Measurements from ENCODE around the gene PHACTR4.

The PHACTR4 gene

DNA sequence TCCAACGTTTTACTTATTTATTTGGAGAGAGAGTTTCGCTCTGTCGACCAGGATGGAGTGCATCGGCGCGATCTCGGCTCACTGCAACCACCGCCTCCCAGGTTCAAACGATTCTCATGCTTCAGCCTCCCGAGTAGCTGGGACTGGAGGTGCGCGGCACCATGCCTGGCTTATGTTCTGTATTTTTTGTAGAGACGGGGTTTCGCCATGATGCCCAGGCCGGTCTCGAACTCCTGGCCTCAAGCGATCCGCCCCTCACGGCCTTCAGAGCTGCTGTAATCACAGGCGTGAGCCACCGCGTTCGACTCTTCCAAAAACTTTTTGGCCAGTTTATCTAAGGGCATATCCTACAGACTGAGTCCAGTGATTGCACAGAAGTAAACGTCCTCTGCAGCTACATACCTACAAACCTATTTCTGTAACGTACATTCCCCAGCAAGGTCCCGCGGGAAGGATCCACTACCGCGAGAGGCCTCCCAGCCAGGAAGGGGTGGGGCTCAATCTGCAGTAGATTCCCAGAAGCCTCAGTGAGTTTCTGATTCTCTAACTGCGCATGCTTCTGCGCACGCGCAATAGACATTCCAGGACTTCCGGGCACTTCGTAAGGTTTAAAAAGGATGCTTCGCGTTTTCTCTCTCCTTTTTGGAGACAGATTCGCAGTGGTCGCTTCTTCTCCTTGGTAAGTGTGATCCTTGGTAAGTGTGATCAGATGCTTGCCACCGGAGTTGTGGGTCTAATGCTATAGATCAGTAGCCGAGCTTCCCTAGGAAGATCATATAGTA lies 136.1 kb downstream of the PHACTR4 start, which contains the start of gene RCC1 (continued):
- TF ChIP-seq PRDM4 (tag by site-specific recombination; IDR thresholded peaks at IDR 0.05) (no peak), SCRT1 (tag by site-specific recombination; IDR thresholded peaks at IDR 0.05; ENCODE audit: borderline replicate concordance) (no peak), ZNF777 (tag by site-specific recombination; IDR thresholded peaks at IDR 0.05; ENCODE audit: borderline replicate concordance) (no peak), ZBTB11 (tag by site-specific recombination; conservative IDR thresholded peaks at IDR 0.05; ENCODE audit: low read depth) (no peak; the same call in 1 of the 2 replicates), ZNF830 (tag by site-specific recombination; IDR thresholded peaks at IDR 0.05; ENCODE audit: low read depth) (no peak), ZNF747 (tag by site-specific recombination; IDR thresholded peaks at IDR 0.05) (no peak), ZNF660 (tag by site-specific recombination; IDR thresholded peaks at IDR 0.05) (peak; percentile 89; the same call in 1 of the 2 replicates), ZFP37 (tag by site-specific recombination; IDR thresholded peaks at IDR 0.05) (peak; percentile 79), ZNF426 (tag by site-specific recombination; IDR thresholded peaks at IDR 0.05) (no peak), ZNF677 (tag by site-specific recombination; IDR thresholded peaks at IDR 0.05) (no peak), ZBTB17 (tag by site-specific recombination; IDR thresholded peaks at IDR 0.05) (peak; percentile 85), ZNF37A (tag by site-specific recombination; IDR thresholded peaks at IDR 0.05) (no peak), ZSCAN18 (tag by site-specific recombination; IDR thresholded peaks at IDR 0.05) (no peak), ZNF555 (tag by site-specific recombination; conservative IDR thresholded peaks at IDR 0.05) (no peak), ZNF670 (tag by site-specific recombination; IDR thresholded peaks at IDR 0.05; ENCODE audit: low read depth) (no peak), ZNF792 (tag by site-specific recombination; IDR thresholded peaks at IDR 0.05) (0 out of 2 replicates have a peak, but pooled peaks have one; percentile 39), ZSCAN23 (tag by site-specific recombination; IDR thresholded peaks at IDR 0.05) (0 out of 2 replicates have a peak, but pooled peaks have one; percentile 24), HOXD13 (CRISPR knock-in tag; IDR thresholded peaks at IDR 0.05; ENCODE audit: borderline replicate concordance) (no peak), SETDB1 (IDR thresholded peaks at IDR 0.05; ENCODE audit: insufficient read length, low read length) (no peak), KLF9 (tag by site-specific recombination; IDR thresholded peaks at IDR 0.05; ENCODE audit: low read depth) (peak; percentile 59; the same call in 1 of the 2 replicates)
- TF ChIP-seq, protein P1, sequence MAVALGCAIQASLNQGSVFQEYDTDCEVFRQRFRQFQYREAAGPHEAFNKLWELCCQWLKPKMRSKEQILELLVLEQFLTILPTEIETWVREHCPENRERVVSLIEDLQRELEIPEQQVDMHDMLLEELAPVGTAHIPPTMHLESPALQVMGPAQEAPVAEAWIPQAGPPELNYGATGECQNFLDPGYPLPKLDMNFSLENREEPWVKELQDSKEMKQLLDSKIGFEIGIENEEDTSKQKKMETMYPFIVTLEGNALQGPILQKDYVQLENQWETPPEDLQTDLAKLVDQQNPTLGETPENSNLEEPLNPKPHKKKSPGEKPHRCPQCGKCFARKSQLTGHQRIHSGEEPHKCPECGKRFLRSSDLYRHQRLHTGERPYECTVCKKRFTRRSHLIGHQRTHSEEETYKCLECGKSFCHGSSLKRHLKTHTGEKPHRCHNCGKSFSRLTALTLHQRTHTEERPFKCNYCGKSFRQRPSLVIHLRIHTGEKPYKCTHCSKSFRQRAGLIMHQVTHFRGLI (tag by site-specific recombination; IDR thresholded peaks at IDR 0.05): no peak
- TF ChIP-seq, protein P2, sequence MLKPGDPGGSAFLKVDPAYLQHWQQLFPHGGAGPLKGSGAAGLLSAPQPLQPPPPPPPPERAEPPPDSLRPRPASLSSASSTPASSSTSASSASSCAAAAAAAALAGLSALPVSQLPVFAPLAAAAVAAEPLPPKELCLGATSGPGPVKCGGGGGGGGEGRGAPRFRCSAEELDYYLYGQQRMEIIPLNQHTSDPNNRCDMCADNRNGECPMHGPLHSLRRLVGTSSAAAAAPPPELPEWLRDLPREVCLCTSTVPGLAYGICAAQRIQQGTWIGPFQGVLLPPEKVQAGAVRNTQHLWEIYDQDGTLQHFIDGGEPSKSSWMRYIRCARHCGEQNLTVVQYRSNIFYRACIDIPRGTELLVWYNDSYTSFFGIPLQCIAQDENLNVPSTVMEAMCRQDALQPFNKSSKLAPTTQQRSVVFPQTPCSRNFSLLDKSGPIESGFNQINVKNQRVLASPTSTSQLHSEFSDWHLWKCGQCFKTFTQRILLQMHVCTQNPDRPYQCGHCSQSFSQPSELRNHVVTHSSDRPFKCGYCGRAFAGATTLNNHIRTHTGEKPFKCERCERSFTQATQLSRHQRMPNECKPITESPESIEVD (tag by site-specific recombination; IDR thresholded peaks at IDR 0.05): no peak
- TF ChIP-seq, protein P3, sequence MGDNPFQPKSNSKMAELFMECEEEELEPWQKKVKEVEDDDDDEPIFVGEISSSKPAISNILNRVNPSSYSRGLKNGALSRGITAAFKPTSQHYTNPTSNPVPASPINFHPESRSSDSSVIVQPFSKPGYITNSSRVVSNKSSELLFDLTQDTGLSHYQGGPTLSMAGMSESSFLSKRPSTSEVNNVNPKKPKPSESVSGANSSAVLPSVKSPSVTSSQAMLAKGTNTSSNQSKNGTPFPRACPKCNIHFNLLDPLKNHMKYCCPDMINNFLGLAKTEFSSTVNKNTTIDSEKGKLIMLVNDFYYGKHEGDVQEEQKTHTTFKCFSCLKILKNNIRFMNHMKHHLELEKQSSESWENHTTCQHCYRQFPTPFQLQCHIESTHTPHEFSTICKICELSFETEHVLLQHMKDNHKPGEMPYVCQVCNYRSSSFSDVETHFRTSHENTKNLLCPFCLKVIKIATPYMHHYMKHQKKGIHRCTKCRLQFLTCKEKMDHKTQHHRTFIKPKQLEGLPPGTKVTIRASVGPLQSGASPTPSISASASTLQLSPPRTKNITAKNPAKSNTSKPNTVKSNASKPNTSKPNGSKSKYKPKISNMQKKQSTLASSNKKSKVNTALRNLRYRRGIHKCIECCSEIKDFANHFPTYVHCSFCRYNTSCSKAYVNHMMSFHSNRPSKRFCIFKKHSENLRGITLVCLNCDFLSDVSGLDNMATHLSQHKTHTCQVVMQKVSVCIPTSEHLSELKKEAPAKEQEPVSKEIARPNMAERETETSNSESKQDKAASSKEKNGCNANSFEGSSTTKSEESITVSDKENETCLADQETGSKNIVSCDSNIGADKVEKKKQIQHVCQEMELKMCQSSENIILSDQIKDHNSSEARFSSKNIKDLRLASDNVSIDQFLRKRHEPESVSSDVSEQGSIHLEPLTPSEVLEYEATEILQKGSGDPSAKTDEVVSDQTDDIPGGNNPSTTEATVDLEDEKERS (tag by site-specific recombination; IDR thresholded peaks at IDR 0.05): no peak

Measured in HEK293 (cell line).